NCI-H2196 (cell line): ENCODE measurements around the gene NUP43.
"Not testable (repeated sequence)": the region's sequence is repeated elsewhere in the genome, so short reads cannot be mapped to it uniquely, and the experiment has no call there.

Experiments used
- DNase-seq: peaks from one replicate; lab custom pipeline; 2025; ENCODE audit not compliant: unreplicated experiment; lab: John Stamatoyannopoulos, UW

The NUP43 gene

GRCh38 chr6:149749082-149749593, 2.8 kb upstream of the NUP43 start:
- not testable (repeated sequence) for DNase-seq

DNA sequence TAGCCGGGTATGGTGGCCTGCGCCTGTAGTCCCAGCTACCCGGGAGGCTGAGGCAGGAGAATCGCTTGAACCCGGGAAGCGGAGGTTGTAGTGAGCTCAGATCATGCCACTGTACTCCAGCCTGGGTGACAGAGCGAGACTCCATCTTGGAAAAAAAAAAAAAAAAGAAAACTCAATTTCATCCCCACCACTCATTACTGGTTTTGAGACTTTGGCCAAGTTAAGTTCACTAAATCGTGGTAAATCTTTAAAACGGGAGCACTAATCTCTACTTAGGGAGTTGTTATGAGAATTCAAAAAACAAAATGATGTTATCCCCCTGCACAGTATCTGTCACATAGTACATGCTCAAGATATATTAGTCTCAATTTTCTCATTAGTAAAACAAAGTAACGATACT, 1.1 kb downstream of the NUP43 start:
- not testable (repeated sequence) for DNase-seq

DNA sequence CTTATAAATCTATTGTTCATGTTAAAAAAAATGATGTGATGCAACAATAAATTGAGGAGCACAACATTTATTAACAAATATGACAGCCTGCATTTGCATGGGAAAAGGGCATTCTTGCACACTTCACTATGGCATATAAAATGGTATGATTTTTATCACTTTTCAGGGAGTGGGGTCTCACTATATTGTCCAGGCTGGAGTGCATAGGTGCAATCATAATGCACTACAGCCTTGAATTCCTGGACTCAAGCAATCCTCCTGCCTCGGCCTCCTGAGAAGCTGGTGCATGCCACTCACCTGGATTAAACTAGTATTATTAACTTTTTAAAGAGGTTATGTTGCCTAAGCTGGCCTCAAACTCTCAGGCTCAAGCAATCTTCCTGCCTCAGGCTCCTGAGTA, 11.4 kb downstream of the NUP43 start:
- no peak for DNase-seq

- no peak for DNase-seq
Observed at GRCh38 chr6:149733089-149733720, 13.1 kb downstream of the NUP43 start.

DNA sequence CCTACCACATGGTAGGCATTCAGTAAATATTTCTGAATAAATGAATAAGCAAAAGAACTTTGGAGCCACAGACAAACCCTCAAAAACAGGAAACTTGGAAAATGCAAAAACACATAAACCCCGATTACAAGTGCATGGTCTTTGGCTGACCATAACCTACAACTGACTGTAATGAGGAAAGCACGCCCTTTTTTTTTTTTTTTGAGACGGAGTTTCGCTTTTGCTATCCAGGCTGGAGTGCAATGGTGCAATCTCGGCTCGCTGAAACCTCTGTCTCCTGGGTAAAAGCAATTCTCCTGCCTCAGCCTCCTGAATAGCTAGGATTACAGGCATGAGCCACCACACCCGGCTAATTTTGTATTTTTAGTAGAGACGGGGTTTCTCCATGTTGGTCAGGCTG, 16.5 kb downstream of the NUP43 start:
- DNase-seq: no peak

- DNase-seq: no peak
Observed at GRCh38 chr6:149728499-149729234, 17.7 kb downstream of the NUP43 start.

- no peak for DNase-seq
Observed at GRCh38 chr6:149727793-149728498, 18.4 kb downstream of the NUP43 start.

- DNase-seq: no peak
Observed at GRCh38 chr6:149725785-149726184, 20.5 kb downstream of the NUP43 start.

- peak; percentile 53 for DNase-seq
Observed at GRCh38 chr6:149723771-149724417, 22.4 kb downstream of the NUP43 start.

DNA sequence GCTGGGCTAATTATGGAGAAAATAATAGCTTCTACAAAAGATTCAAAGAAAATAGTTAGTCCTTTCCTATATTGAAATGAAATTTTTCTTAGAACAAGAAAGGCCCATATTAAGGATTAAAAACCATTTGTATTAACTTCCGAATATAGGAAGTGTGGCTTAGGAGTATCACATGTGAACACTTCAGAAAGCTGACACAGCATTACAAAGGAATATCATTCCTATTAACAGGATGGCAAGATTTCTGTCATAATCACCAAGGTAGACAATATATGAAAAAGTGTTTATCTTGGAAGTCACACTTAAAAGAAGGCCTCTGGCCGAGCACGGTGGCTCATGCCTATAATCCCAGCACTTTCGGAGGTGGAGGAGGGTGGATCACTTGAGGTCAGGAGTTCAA, 23.1 kb downstream of the NUP43 start:
- no peak for DNase-seq

DNA sequence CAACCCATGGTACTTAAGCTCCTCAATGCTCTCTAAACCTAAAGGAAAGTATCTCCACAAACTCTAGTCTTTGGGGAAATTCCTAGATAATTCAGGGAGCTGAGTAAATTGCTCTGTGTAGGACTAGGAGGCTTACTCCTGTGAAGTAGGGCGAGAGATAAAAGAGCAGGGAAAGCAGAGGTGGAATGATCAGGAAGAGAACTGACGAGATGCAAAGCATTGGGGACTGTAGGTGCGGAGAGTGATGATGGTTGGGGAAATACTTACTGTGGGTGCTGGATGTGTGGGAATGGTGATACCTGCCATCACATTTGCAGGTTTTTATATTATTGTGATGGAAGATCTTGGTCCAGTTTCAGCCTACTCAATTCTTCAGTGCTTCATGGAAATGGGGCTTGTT, 26.8 kb downstream of the NUP43 start:
- no peak for DNase-seq

DNA sequence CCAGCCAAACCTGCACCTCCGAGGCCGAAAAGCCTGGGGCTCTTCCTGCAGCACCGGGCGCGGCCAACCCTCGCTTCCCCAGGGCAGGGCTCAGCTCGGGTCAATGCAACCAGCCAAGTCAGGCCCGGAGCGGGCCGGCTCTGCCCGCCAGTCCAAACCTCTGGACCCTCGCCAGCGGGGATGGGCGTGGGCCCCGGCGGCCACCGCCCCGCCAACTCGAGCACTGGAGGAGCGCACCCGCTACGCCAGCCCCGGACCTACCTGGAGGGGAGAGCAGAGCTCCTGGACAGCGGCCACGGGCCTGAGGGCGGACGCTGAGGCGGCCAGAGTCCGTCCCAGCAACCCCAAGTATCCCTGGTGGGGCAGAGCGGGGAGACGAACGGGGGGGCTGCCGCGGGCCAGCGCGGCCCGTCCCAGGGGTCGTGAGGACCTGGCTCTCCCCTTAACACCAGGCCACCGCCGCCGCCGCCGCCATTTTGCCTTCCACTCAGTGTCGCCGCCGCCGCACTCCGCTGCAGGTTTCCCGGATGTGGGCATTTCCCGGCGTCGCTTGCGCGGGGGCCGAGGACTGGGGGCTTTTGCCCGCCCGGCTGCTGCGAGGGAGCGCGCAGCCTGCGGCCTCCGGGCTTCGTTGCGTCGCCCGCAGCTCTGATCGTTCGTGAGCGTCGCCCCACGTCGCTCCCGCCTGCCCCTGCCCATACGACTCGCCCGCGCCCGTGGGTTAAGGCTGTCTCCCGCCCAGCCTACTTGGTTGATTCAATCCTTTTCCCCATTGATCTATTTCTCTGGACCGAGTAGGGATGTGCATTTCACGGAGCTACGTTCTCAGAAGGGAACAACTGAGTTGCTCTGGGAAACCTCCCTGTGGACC, 28.5 kb downstream of the NUP43 start, which contains the start of gene LATS1:
Gene LATS1, minus strand, starts transcription at position 514 of the 871 bp plus-strand sequence. CDS start 15,975 bp downstream, outside the sequence.
- peak; percentile 89 for DNase-seq

DNA sequence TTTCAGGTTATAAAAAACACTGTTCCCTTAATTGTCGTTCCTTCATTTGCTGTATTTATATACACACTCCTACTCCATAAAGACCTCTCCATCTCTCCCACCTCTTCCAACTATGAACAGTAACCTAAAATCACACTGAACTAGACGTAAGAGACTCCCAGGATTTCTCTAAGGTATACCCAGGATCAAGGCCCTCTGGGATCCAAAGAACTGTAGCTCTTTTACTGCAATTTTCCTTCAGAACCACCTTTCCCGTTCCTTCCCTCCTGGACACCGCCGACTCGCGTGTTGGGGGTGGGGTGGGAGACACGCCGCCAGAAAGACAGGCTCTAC, 29.1 kb downstream of the NUP43 start:
- no peak for DNase-seq

DNA sequence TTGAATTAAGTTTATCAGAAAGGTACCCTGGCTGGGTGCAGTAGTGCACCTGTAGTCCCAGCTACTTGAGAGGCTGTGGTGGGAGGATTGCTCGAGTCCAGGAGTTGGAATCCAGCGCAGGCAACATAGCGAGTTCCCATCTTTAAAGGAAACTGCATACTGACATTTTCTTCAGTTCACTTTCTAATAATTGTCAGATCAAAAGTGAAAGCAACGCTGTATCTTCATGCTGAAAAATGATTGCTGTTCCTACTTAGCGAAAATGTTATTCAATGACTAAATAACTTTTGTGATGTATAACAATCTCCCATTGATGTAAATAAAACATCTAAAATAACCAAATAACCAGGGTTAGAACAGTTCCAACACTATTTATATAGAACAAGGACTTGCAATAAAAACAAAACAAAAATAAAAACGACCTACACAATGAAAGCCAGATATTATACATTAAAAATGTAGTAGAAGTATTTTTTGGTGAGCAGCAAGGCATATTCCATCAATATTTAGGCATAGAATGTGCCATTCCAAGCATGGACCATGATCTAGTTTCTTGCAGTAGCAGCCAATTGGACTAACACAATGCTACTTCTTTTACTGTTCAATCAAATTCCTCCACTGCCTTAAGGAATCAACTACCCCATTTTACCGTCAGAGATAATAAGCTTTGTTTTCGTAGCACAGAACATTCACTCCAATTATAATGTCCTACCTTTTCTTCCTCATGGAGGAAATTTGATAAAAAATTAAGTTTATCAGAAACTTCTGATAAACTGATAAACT, 30.0 kb downstream of the NUP43 start:
- no peak for DNase-seq

DNA sequence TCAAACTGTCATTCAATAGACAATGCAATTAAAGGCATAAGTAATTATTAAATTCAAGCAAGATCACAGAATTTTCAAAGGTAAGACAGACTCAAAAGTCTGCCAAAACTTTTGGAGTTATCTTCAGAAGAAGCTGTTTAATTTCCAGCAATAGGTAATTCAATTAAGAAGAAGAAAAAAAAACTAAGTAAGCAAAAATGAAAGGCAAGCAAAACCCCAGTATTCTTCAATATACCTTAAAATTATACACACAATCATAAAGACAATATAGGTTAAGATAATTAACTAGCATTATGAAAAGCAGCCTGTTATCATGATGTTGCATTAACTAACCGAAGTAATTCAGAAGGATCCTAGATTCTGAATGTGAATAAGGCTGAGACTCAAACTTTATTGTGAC, 31.9 kb downstream of the NUP43 start:
- DNase-seq: no peak

DNA sequence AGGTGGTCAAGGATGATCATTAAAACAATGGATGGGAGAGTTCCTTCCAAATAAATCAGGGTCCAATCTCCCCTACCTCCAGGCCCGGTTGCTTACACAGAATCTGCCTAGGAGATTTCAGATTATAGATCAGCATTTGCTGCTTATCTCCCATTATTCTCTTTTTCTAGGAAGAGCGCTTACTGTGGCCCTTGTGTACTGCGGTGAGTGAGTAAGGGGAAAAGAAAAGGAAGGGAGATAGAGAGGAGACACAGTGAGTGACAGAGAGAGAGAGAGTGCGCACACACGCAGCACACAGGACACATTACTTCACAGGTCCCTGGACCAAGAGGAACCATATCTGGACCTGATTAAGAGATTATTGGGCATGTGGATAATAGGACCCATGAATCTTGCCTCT, 34.6 kb downstream of the NUP43 start:
- no peak for DNase-seq

- no peak for DNase-seq
Observed at GRCh38 chr6:149701714-149702113, 44.6 kb downstream of the NUP43 start.

DNA sequence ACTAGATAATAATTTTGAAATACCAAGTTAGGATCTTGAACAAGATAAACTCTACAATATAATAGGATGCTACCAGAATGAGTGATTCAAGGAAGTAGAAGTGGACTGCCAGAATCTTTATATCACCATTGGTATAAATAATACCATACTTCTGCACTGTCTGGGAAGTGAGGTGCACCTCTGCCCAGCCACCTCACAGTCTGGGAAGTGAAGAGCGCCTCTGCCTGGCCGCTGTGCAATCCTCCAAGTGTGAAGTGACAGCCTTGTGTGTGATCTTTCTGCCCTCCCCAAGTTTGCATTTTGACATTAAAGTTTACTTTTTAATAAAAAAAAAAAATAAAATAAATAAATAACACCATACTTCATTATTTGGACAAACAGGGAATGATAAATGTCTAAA, 47.2 kb downstream of the NUP43 start:
- DNase-seq: no peak

GRCh38 chr6:149698175-149698574, 48.2 kb downstream of the NUP43 start:
- no peak for DNase-seq

- DNase-seq: no peak
Observed at GRCh38 chr6:149696901-149697300, 49.4 kb downstream of the NUP43 start.
